Measurements from ENCODE around the gene UST.

UST gene

GRCh38 chr6:148957752-148958151 is 210.9 kb downstream of the UST start:
- no peak for TF ChIP-seq CTCF (IDR thresholded peaks at IDR 0.05)

GRCh38 chr6:148959008-148959407 is 212.2 kb downstream of the UST start:
- Histone ChIP-seq H3K9me3 (ENCODE audit: control insufficient read depth, low read length) (no peaks in the 10 kb centered on the region), H3K79me2 (no peaks in the 10 kb centered on the region), H3K36me3 (ENCODE audit: control insufficient read depth, insufficient read depth, low read length) (no peaks in the 10 kb centered on the region), H3K27ac (no peak overlapping the region), H3K4me1 (no peaks in the 10 kb centered on the region), H3K27me3 (ENCODE audit: control insufficient read depth, insufficient read depth, low read length) (no peaks in the 10 kb centered on the region), H3K4me3 (ENCODE audit: low read depth, low read length) (no peak overlapping the region), H2AFZ (no peak overlapping the region), H3K4me2 (ENCODE audit: low read length) (no peak overlapping the region), H3K9ac (no peak overlapping the region)
- TF ChIP-seq CTCF (IDR thresholded peaks at IDR 0.05) = no peak

More at GRCh38 chr6:148957752-148958151, 210.9 kb downstream of the UST start:
- Histone ChIP-seq H3K9me3 (ENCODE audit: control insufficient read depth, low read length) (no peaks in the 10 kb centered on the region), H3K79me2 (no peaks in the 10 kb centered on the region), H3K4me3 (ENCODE audit: low read depth, low read length) (no peak overlapping the region), H3K27me3 (ENCODE audit: control insufficient read depth, insufficient read depth, low read length) (no peaks in the 10 kb centered on the region), H2AFZ (no peak overlapping the region), H3K4me1 (no peaks in the 10 kb centered on the region), H3K9ac (no peak overlapping the region), H3K4me2 (ENCODE audit: low read length) (no peak overlapping the region), H3K36me3 (ENCODE audit: control insufficient read depth, insufficient read depth, low read length) (no peaks in the 10 kb centered on the region), H3K27ac (no peak overlapping the region)

GRCh38 chr6:148959501-148959900 is 212.7 kb downstream of the UST start:
- Histone ChIP-seq H3K79me2 (no peaks in the 10 kb centered on the region), H3K9ac (no peak overlapping the region), H3K27me3 (ENCODE audit: control insufficient read depth, insufficient read depth, low read length) (no peaks in the 10 kb centered on the region), H3K36me3 (ENCODE audit: control insufficient read depth, insufficient read depth, low read length) (no peaks in the 10 kb centered on the region), H3K27ac (no peak overlapping the region), H3K4me1 (no peaks in the 10 kb centered on the region), H3K9me3 (ENCODE audit: control insufficient read depth, low read length) (no peaks in the 10 kb centered on the region), H3K4me3 (ENCODE audit: low read depth, low read length) (no peak overlapping the region), H2AFZ (no peak overlapping the region), H3K4me2 (ENCODE audit: low read length) (no peak overlapping the region)
- TF ChIP-seq CTCF (IDR thresholded peaks at IDR 0.05) = no peak

GRCh38 chr6:148962854-148963515 is 216.2 kb downstream of the UST start:
- Histone ChIP-seq H3K36me3 (ENCODE audit: control insufficient read depth, insufficient read depth, low read length) (no peaks in the 10 kb centered on the region), H3K79me2 (no peaks in the 10 kb centered on the region), H2AFZ (no peak overlapping the region), H3K27me3 (ENCODE audit: control insufficient read depth, insufficient read depth, low read length) (no peaks in the 10 kb centered on the region), H3K9ac (no peak overlapping the region), H3K4me1 (no peaks in the 10 kb centered on the region), H3K4me3 (ENCODE audit: low read depth, low read length) (no peak overlapping the region), H3K27ac (no peak overlapping the region), H3K9me3 (ENCODE audit: control insufficient read depth, low read length) (no peaks in the 10 kb centered on the region), H3K4me2 (ENCODE audit: low read length) (no peak overlapping the region)
- TF ChIP-seq CTCF (IDR thresholded peaks at IDR 0.05) = no peak

- no peak for TF ChIP-seq CTCF (IDR thresholded peaks at IDR 0.05)
Measured at GRCh38 chr6:148963738-148964137, 216.9 kb downstream of the UST start.

More at GRCh38 chr6:148963738-148964137, 216.9 kb downstream of the UST start:
- Histone ChIP-seq H3K9ac (no peak overlapping the region), H3K79me2 (no peaks in the 10 kb centered on the region), H3K36me3 (ENCODE audit: control insufficient read depth, insufficient read depth, low read length) (no peaks in the 10 kb centered on the region), H3K27ac (no peak overlapping the region), H3K9me3 (ENCODE audit: control insufficient read depth, low read length) (no peaks in the 10 kb centered on the region), H3K4me3 (ENCODE audit: low read depth, low read length) (no peak overlapping the region), H2AFZ (no peak overlapping the region), H3K4me2 (ENCODE audit: low read length) (no peak overlapping the region), H3K27me3 (ENCODE audit: control insufficient read depth, insufficient read depth, low read length) (no peaks in the 10 kb centered on the region), H3K4me1 (no peaks in the 10 kb centered on the region)

Measured in parathyroid adenoma (tissue), 2 donors.